ENCODE results near the gene SERINC5.

DNA sequence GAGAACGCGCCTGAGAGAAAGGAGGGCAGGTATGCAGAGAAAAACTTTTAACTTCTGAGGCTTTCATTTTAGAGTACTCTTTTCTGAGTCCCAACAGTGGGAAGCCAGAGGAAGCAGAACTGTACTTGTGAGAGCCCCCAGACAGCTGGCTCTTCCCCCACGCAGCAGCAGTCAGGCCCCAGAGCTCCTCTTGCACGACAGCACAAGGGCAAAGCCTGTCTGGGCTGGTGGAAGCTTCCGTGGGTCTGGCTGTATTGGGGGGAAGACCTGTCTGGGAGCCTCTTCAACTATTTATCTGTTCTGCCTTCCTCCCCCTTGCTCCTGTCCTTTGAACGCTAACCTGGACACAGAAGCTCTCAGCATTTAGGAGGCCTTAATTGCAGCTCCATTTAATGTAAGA, 152.5 kb downstream of the SERINC5 start:
- TF ChIP-seq EZH2 (IDR thresholded peaks at IDR 0.05; ENCODE audit: insufficient read depth, poor library complexity, severe bottlenecking): no peak
- no peak for TF ChIP-seq EZH2phosphoT487 (IDR thresholded peaks at IDR 0.05; ENCODE audit: insufficient read depth, low read depth)
